HUES6 (cell line): ENCODE measurements around the gene CBLN2.

ENCODE experiments used
- H3K27ac ChIP-seq: 2 replicates; pipeline ENCODE4 v1.7.0; 2013; ENCODE audit warnings: low read depth, mild to moderate bottlenecking, low read length, inconsistent platforms
- H3K27me3 ChIP-seq: 2 replicates; pipeline ENCODE4 v1.6.1; 2013; ENCODE audit warnings: low read length; ENCODE audit not compliant: control insufficient read depth, insufficient read depth
- H3K36me3 ChIP-seq: 2 replicates; pipeline ENCODE4 v1.6.1; 2013; ENCODE audit warnings: low read length; ENCODE audit not compliant: control insufficient read depth, insufficient read depth
- H3K4me1 ChIP-seq: 2 replicates; pipeline ENCODE4 v1.6.1; 2013; ENCODE audit warnings: low read length; ENCODE audit not compliant: control insufficient read depth, insufficient read depth
- H3K4me3 ChIP-seq: 2 replicates; pipeline ENCODE4 v1.5.1; 2013; ENCODE audit warnings: low read depth, low read length
- H3K9ac ChIP-seq: one replicate; pipeline ENCODE4 v1.6.1; 2013; ENCODE audit warnings: mild to moderate bottlenecking, low read length
- H3K9me3 ChIP-seq: 2 replicates; pipeline ENCODE4 v1.6.1; 2013; ENCODE audit warnings: low read depth, low read length; ENCODE audit not compliant: control insufficient read depth, insufficient read depth

CBLN2 gene

DNA sequence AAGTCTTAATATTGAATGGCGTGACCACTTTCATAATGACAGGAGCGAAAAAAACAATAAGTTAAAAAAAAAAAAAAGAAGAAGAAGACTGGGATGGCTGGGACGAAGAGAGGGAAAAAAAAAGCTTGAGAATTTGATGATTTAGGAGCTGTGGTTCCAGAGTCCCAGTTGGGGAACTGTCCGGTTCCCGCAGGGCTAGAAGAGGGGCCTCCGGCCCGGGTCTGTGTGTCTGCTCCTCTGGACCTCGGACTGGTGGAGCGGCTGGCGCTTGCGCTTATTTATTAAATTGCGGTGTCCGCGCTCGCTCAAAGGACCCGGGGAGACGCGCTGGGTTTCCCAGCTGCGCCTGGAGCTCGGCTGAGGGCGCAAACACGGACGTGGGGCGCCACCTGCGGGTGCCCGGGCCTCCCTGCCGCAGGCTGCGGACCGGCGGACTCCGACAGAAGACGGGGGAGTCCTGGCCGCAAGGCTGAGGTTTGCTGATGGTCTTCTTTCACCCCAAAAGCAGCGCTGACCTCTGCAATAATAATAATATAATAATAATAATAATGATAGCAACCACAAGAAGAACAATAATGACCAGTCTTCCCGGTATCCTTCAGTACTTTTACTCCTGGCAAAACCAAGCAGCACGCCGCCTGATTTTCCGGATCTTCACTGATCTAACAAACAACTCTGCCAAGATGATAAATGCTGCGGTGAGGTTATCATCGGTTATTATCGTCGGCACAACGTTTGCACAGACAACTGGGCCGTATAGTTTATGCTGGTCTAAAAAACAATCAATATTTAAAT, at the start of gene CBLN2:
Gene CBLN2 (minus strand): TSS at position 251 of the 795 bp plus-strand sequence. CDS start 2,182 bp downstream, outside the sequence.
- Histone ChIP-seq H3K4me3 (peak within 1 kb of the TSS; percentile 53), H3K36me3 (no peaks in the 10 kb centered on the region), H3K9me3 (no peaks in the 10 kb centered on the region), H3K27ac (no peak within 1 kb of the TSS), H3K4me1 (peaks cover 12% of the 10 kb centered on the region), H3K9ac (no peak within 1 kb of the TSS), H3K27me3 (peaks cover 94% of the 10 kb centered on the region)

DNA sequence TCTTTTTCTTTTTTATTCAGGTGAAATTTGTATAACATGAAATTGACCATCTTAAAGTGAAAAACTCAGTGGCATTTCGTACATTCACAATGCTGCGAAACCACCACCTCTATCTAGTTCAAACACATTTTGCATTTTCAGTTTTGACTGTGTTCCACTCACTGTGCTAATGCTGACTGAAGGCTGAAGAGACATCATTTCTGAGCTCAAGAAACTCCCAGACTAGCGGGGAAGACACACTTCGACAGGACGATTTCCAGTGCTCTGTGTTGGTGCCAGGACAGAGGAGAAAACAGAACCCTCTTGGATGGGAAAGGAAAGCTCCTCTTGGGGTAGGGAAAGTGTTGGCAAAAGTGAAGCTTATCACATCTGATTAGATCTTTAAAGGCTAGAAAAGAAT, 44.2 kb upstream of the CBLN2 start:
- Histone ChIP-seq H3K9ac (no peak overlapping the region), H3K27ac (no peak overlapping the region), H3K4me1 (no peaks in the 10 kb centered on the region), H3K4me3 (no peak overlapping the region), H3K9me3 (no peaks in the 10 kb centered on the region), H3K36me3 (no peaks in the 10 kb centered on the region), H3K27me3 (no peaks in the 10 kb centered on the region)

DNA sequence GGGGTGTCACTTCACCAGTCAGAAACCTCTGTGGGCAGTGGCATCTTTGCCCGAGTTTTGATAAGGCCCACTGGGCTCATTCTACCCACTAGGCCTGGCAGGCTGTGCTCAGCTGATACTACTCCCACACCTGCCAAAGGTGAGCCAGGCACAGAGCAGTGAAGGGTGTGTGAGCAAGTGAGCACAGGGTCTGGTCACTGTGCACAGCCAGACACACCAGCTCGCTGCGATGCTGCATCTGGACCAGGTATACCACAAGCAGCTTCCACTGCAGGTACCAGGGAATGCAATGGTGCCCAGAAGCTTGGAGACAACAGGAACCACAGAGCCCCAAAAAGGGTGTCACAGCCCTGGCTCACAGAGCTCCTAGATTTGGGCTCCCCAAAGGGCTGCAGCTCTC, 40.6 kb upstream of the CBLN2 start:
- no peaks in the 10 kb centered on the region for H3K9me3 ChIP-seq
- no peak overlapping the region for H3K4me3 ChIP-seq
- no peak overlapping the region for H3K27ac ChIP-seq
- no peak overlapping the region for H3K9ac ChIP-seq
- no peaks in the 10 kb centered on the region for H3K27me3 ChIP-seq
- H3K36me3 ChIP-seq = no peaks in the 10 kb centered on the region
- no peaks in the 10 kb centered on the region for H3K4me1 ChIP-seq

DNA sequence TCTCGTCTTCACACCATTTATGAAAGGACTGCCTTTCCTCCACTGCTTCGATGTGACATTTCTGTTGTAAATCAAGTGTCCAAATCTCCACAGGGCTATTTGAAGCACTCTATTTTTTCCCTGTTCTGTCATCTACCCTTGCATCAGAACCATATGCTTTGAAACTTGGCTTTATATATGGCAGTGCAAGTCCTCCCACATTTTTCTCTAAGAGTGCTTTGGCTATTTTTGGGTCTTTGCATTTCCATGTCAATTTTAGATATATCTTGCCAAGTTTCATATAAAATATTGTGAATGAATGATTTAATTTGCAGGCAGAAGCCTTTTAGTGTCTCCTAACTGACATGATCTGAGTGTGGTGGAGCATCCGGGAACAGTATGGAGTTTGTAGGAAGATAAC, 37.8 kb upstream of the CBLN2 start:
- Histone ChIP-seq H3K27ac (no peak overlapping the region), H3K27me3 (no peaks in the 10 kb centered on the region; the same call in 1 of the 2 replicates), H3K9ac (no peak overlapping the region), H3K4me3 (no peak overlapping the region), H3K4me1 (no peaks in the 10 kb centered on the region), H3K36me3 (no peaks in the 10 kb centered on the region), H3K9me3 (no peaks in the 10 kb centered on the region)

DNA sequence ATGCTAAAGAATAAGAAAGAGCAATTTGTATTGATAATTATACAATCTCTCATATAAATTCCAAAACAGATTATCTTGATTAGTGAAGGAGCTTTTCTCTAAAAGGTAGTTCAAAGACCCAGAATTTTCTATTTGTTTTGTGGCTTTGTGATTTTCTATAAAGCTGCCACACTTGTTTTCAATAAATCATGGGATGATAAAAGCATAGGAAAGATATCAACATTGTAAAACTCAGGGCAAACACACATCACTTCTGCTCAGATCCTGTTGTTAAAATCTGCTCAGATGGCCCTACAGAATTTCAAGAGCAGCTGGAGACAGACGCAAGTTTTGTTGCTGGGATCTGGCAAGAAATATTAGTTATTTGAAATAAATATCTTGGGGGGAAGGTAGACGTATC, 28.8 kb upstream of the CBLN2 start:
- Histone ChIP-seq H3K36me3 (no peaks in the 10 kb centered on the region), H3K27ac (no peak overlapping the region)

DNA sequence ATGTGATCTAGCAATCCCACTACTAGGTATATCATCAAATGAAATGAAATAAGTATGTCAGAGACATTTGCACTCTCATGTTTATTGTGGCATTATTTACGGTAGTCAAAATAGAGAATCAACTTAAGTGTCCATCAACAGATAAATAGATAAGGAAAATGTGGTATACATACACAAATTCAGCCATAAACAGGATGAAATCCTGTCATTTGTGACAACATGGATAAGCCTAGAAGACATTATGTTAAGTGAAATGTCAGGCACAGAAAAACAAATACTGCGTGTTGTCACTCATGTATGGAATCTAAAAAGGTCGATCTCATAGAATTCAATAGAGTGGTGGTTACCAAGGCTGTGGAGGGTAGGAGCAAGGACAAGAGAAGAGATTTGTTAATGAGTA, 22.1 kb upstream of the CBLN2 start:
- Histone ChIP-seq H3K27me3 (no peaks in the 10 kb centered on the region; the same call in 1 of the 2 replicates), H3K9me3 (no peaks in the 10 kb centered on the region), H3K9ac (no peak overlapping the region), H3K36me3 (no peaks in the 10 kb centered on the region), H3K27ac (no peak overlapping the region), H3K4me1 (no peaks in the 10 kb centered on the region), H3K4me3 (no peak overlapping the region)

More for the DNA sequence above, 28.8 kb upstream of the CBLN2 start:
- Histone ChIP-seq H3K9ac (no peak overlapping the region), H3K4me3 (no peak overlapping the region), H3K9me3 (no peaks in the 10 kb centered on the region), H3K4me1 (no peaks in the 10 kb centered on the region), H3K27me3 (peaks cover 22% of the 10 kb centered on the region; the same call in 1 of the 2 replicates)

DNA sequence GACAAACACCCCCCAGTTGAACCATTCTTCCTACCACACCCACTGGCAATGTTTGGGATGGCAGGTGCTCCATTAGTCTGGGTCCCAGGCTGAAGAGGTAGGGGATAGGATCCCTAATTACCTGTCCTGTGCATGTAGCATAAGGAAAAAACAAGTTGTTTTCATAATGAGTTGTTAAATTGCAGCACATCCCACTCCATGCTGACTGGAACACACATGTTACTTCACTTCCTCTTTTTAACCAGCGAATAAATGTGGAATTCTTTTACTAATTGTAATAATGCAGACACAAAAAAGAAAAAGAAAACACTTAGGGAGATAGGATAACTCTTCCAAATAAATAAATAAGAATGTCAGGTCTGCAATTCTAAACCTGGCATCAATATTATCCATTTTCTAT, 11.8 kb upstream of the CBLN2 start:
- Histone ChIP-seq H3K36me3 (no peaks in the 10 kb centered on the region), H3K4me1 (no peaks in the 10 kb centered on the region), H3K9ac (no peak overlapping the region), H3K4me3 (no peak overlapping the region), H3K9me3 (no peaks in the 10 kb centered on the region), H3K27me3 (peaks cover 30% of the 10 kb centered on the region; the same call in 1 of the 2 replicates), H3K27ac (no peak overlapping the region)

DNA sequence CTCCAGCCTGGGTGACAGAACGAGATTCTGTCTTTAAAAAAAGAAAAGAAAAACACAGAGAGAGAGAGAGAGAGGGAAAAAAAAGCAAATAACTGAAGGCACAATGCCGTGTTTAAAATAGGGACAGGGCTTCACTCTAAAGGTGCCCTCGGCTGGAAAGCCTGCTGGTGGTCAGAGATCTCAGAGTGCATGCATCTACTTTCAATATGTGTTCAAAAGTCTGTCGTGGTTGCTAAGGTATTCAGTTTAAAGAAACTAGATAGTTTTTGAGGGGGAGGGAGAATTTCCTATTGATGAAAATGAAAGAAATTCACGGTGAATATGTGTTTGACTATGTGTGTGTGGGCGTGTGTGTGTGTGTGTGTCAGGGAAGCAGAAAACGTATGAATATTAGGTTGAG, 11.0 kb upstream of the CBLN2 start:
- Histone ChIP-seq H3K36me3 (no peaks in the 10 kb centered on the region), H3K4me1 (no peaks in the 10 kb centered on the region), H3K4me3 (no peak overlapping the region), H3K27me3 (peaks cover 39% of the 10 kb centered on the region), H3K27ac (no peak overlapping the region), H3K9ac (no peak overlapping the region), H3K9me3 (no peaks in the 10 kb centered on the region)

DNA sequence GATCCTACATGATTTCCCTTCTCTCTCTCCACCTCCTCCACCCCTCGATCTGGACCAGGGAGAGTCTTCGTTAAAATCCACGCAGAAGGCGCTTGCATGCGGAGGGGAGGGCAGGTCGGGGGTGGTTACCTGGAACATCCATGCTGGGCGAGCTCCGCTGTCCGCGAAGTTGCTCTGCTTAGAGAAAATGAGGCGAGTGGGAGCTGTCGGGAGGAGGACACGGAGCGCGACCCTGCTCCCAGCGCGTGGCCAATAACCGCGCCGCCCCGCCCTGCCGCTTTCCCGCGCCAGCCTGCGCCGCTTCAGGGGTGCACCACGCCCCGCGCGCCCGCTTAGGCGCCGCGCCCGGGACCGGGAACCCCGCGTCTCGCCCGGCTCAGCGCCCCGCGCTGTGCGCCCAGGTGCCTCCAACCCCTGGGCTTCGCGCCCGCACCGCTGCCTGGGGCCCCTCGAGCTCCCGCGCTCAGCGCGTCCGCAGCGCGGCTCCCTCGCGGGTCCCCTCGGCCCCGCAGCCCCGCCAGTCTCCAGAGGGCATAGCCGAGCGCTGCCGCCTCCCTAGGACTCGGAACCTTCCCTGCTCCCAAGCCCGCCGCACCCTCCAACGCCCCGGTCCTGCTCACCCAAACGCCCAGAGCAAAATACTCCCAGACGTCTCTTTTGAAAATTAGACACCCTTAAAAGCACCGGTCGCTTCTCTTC, 636 bp downstream of the CBLN2 start:
- peaks cover 95% of the 10 kb centered on the region for H3K27me3 ChIP-seq
- H3K4me3 ChIP-seq = peak overlapping the region; percentile 53
- H3K9me3 ChIP-seq = no peaks in the 10 kb centered on the region
- no peaks in the 10 kb centered on the region for H3K36me3 ChIP-seq
- H3K27ac ChIP-seq = no peak overlapping the region
- H3K4me1 ChIP-seq = peaks cover 12% of the 10 kb centered on the region
- no peak overlapping the region for H3K9ac ChIP-seq

DNA sequence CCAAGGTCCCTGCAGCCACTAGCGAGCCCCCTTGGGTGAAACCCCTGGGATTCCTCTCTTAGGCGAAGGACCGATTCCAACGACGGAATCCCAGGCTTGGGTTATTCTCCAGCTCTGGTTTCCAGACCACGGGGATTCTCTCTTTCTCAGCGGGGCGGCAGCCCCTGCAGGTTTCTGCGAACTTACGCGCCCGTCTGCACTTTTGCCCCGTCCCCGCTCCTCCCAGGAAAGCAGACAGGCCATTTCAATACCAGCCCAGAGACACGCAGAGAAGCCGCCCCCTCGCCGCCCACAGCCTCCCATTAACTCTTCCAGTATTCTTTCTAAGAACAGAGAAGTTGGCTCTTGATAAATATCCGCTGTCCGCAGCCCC, 1.2 kb downstream of the CBLN2 start:
- Histone ChIP-seq H3K36me3 (no peaks in the 10 kb centered on the region), H3K4me3 (peak overlapping the region; percentile 53), H3K27ac (no peak overlapping the region), H3K27me3 (peaks cover 95% of the 10 kb centered on the region), H3K9me3 (no peaks in the 10 kb centered on the region), H3K4me1 (peaks cover 12% of the 10 kb centered on the region), H3K9ac (no peak overlapping the region)

DNA sequence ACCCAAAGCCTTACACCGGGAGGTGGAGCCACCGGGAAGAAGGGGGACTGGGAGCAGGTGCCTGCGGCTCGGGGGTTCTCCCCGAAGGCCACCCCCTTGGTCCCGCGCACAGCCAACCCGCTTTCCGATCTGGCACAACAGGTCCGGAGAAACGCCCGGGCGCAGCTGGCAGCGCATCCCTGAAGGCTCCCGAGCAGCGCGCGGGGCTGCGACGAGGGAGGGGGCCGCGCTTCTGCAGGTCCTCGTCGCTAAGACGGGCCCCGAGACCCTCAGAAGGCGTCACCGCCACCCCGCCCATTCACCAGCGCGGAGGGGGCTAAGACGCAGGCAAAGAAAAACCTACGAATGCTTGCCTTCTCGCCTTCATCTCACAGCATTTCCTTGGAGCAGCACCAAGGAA, 1.8 kb downstream of the CBLN2 start:
- H3K27me3 ChIP-seq = peaks cover 97% of the 10 kb centered on the region
- peak overlapping the region; percentile 53 for H3K4me3 ChIP-seq
- peaks cover 12% of the 10 kb centered on the region for H3K4me1 ChIP-seq
- H3K9ac ChIP-seq = no peak overlapping the region
- H3K9me3 ChIP-seq = no peaks in the 10 kb centered on the region
- no peak overlapping the region for H3K27ac ChIP-seq
- no peaks in the 10 kb centered on the region for H3K36me3 ChIP-seq
